ENCODE data around the gene PDE6A.

PDE6A gene

DNA sequence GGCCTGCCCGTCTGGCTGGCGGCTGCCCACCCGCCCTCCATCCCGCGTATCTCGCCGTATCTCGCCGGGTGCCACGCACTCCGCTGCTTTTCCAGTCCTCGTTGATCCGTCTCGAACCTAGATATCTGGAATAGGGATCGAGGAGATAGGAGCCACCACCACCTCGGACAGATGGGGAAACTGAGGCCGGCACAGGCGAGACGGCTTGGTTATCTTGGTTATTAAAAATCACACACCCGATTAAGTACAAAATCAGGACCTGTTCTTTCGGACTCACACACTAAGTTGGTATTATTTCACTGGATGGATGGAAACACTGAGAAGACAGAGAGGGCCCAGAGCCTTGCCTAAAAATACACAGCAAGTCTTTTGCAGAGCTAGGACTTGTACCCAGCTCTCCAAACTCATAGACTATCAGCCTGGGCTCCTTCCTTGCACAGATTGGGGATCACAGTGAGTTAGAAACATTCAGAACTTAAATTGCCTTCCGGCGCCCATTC, 16.6 kb upstream of the PDE6A start:
- H2AFZ ChIP-seq (ENCODE audit: low read length): peak overlapping the region; percentile 83
- no peaks in the 10 kb centered on the region for H4K20me1 ChIP-seq (ENCODE audit: insufficient read depth, low read length, poor library complexity, severe bottlenecking)
- H3K4me3 ChIP-seq (ENCODE audit: low read length, poor library complexity, severe bottlenecking): peak overlapping the region; percentile 77
- H3F3A ChIP-seq (ENCODE audit: low read depth): no peaks in the 10 kb centered on the region
- peak overlapping the region; percentile 74 for H3K4me2 ChIP-seq (ENCODE audit: low read depth, low read length, poor library complexity, severe bottlenecking)
- H3K36me3 ChIP-seq (ENCODE audit: insufficient read depth, low read length): no peaks in the 10 kb centered on the region
- H3K79me2 ChIP-seq (ENCODE audit: insufficient read depth, low read length): peaks cover 3% of the 10 kb centered on the region; the same call in 1 of the 2 replicates
- no peaks in the 10 kb centered on the region for H3K9me3 ChIP-seq (ENCODE audit: insufficient read depth, low read depth, low read length)
- H3K27me3 ChIP-seq (ENCODE audit: insufficient read depth, low read length, poor library complexity, severe bottlenecking): no peaks in the 10 kb centered on the region
- no peak for TF ChIP-seq EZH2phosphoT487 (IDR thresholded peaks at IDR 0.05; ENCODE audit: borderline replicate concordance)
- TF ChIP-seq, protein P1, sequence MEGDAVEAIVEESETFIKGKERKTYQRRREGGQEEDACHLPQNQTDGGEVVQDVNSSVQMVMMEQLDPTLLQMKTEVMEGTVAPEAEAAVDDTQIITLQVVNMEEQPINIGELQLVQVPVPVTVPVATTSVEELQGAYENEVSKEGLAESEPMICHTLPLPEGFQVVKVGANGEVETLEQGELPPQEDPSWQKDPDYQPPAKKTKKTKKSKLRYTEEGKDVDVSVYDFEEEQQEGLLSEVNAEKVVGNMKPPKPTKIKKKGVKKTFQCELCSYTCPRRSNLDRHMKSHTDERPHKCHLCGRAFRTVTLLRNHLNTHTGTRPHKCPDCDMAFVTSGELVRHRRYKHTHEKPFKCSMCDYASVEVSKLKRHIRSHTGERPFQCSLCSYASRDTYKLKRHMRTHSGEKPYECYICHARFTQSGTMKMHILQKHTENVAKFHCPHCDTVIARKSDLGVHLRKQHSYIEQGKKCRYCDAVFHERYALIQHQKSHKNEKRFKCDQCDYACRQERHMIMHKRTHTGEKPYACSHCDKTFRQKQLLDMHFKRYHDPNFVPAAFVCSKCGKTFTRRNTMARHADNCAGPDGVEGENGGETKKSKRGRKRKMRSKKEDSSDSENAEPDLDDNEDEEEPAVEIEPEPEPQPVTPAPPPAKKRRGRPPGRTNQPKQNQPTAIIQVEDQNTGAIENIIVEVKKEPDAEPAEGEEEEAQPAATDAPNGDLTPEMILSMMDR (conservative IDR thresholded peaks at IDR 0.05; ENCODE audit: low read length): no peak
- no peaks in the 10 kb centered on the region for H3K9me2 ChIP-seq (replicated peaks; ENCODE audit: low read depth, low read length)
- peak overlapping the region; percentile 89 for H3K9ac ChIP-seq (ENCODE audit: low read depth, low read length, poor library complexity, severe bottlenecking)
- peaks cover 19% of the 10 kb centered on the region for H3K4me1 ChIP-seq (ENCODE audit: insufficient read depth, low read length, poor library complexity, severe bottlenecking)

DNA sequence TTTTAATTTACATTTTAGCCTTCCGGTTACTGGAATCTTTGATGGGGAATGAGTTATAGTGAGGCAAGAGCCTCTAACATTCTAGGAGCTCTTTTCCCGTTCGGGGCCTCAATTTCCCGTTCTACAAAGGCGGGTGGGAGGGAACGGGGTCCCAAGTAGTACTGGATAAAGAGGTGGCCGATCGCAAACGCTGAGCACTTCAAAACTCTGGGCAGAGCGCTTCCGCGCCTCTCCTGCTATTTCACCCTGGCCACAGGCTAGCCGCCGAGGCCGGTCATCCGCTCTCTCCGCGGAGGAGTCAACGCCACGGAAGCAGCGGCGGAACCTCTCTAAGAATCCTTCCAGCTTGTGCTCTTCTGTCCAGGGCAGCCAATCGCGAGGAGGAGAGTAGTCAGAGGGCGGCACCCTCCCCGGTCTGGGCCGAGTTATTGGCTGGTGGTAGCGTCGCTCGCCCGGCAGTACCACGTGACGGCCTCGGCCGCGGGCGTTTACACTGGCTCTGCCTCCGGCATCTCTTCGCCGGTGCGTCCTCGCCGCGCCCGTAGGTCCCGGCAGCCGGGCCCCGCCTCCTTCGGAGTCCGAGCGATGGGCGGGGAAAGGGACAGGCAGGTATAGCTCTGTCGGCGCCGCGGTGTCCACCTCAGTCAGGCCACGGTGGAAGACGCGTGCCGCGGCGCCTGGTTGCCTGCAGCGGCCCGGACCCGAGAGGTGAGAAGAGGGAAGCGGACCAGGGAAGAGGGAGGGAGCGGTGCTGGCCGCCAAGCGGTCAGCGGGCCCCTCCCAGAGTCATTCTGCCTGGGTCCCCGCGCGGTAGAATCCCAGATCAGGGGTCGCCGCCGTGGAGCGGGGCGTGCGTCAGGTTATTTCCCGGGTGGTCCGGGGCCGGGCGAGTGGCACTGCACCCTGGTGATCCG, 15.9 kb upstream of the PDE6A start, which contains the start of gene SLC26A2:
Gene SLC26A2 (plus strand): TSS at position 487 of the 914 bp plus-strand sequence. CDS start 16,895 bp downstream, outside the sequence.
- Histone ChIP-seq H3K79me2 (ENCODE audit: insufficient read depth, low read length) (peaks cover 3% of the 10 kb centered on the region; the same call in 1 of the 2 replicates), H3K4me2 (ENCODE audit: low read depth, low read length, poor library complexity, severe bottlenecking) (peak within 1 kb of the TSS; percentile 94), H3K9me2 (replicated peaks; ENCODE audit: low read depth, low read length) (no peaks in the 10 kb centered on the region), H3F3A (ENCODE audit: low read depth) (no peaks in the 10 kb centered on the region), H4K20me1 (ENCODE audit: insufficient read depth, low read length, poor library complexity, severe bottlenecking) (no peaks in the 10 kb centered on the region), H3K27me3 (ENCODE audit: insufficient read depth, low read length, poor library complexity, severe bottlenecking) (no peaks in the 10 kb centered on the region), H3K4me1 (ENCODE audit: insufficient read depth, low read length, poor library complexity, severe bottlenecking) (peaks cover 19% of the 10 kb centered on the region), H3K36me3 (ENCODE audit: insufficient read depth, low read length) (no peaks in the 10 kb centered on the region), H3K9ac (ENCODE audit: low read depth, low read length, poor library complexity, severe bottlenecking) (peak within 1 kb of the TSS; percentile 89), H3K9me3 (ENCODE audit: insufficient read depth, low read depth, low read length) (no peaks in the 10 kb centered on the region), H3K4me3 (ENCODE audit: low read length, poor library complexity, severe bottlenecking) (peak within 1 kb of the TSS; percentile 77), H2AFZ (ENCODE audit: low read length) (peak within 1 kb of the TSS; percentile 91)
- TF ChIP-seq EZH2phosphoT487 (IDR thresholded peaks at IDR 0.05; ENCODE audit: borderline replicate concordance): no peak
- TF ChIP-seq, protein P1 (conservative IDR thresholded peaks at IDR 0.05; ENCODE audit: low read length): no peak

DNA sequence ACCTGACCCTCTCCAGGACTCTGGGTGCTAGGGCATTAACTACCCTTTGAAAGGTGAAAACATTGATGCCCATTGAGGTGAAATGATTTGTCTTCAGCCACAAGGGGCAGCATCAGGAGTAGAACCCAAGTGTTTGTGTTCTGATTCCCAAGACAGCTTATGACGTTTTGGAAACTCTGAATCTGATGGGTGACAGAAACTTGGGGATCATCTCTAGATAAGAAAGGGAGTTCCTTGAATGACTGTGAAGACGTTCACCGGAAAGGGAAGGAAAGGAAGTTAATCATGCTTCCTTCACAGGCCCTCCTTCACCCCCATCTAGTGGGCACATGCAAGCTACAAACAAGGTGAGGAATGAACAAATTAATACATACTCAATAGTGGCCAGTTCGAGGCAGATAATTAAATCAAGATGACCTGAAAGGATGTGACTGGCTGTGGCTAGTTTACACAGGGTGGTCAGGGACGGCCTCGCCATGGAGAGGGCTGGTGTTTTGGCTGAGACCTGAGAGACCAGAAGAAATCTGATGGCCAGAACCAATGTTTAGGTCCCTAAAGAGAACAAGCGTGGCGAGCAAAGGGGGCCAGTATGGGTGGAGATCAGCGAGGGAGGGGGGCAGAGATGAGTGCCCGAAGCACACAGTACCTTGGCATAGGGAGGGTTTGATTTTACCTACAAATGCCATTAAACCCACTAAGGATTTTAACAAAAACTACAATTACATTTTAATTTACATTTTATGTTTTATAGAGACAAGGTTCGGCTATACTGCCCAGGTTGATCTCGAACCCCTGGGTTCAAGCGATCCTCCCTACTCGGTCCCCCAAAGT, 15.0 kb upstream of the PDE6A start:
- H3K36me3 ChIP-seq (ENCODE audit: insufficient read depth, low read length): no peaks in the 10 kb centered on the region
- no peaks in the 10 kb centered on the region for H4K20me1 ChIP-seq (ENCODE audit: insufficient read depth, low read length, poor library complexity, severe bottlenecking)
- H2AFZ ChIP-seq (ENCODE audit: low read length): peak overlapping the region; percentile 91
- peak overlapping the region; percentile 77 for H3K4me3 ChIP-seq (ENCODE audit: low read length, poor library complexity, severe bottlenecking)
- no peak for TF ChIP-seq EZH2phosphoT487 (IDR thresholded peaks at IDR 0.05; ENCODE audit: borderline replicate concordance)
- TF ChIP-seq, protein P1 (conservative IDR thresholded peaks at IDR 0.05; ENCODE audit: low read length): peak; percentile 94
- no peaks in the 10 kb centered on the region for H3K9me2 ChIP-seq (replicated peaks; ENCODE audit: low read depth, low read length)
- H3K79me2 ChIP-seq (ENCODE audit: insufficient read depth, low read length): peaks cover 3% of the 10 kb centered on the region; the same call in 1 of the 2 replicates
- H3K27me3 ChIP-seq (ENCODE audit: insufficient read depth, low read length, poor library complexity, severe bottlenecking): no peaks in the 10 kb centered on the region
- H3F3A ChIP-seq (ENCODE audit: low read depth): no peaks in the 10 kb centered on the region
- H3K9ac ChIP-seq (ENCODE audit: low read depth, low read length, poor library complexity, severe bottlenecking): peak overlapping the region; percentile 89
- no peaks in the 10 kb centered on the region for H3K9me3 ChIP-seq (ENCODE audit: insufficient read depth, low read depth, low read length)
- peak overlapping the region; percentile 94 for H3K4me2 ChIP-seq (ENCODE audit: low read depth, low read length, poor library complexity, severe bottlenecking)
- H3K4me1 ChIP-seq (ENCODE audit: insufficient read depth, low read length, poor library complexity, severe bottlenecking): peaks cover 19% of the 10 kb centered on the region

Data from Loucy (cell line).